CD4-positive, alpha-beta T cell (primary cell): ENCODE measurements around the gene MLIP. TPM values are rescaled to one million over a fixed set of nuclear protein-coding genes. Genes with fewer than 3 reads are reported as not detected.

Source experiments
- ATAC-seq: fragments of 200-7000 bp; cut with Tn5 transposase; one replicate; pipeline ENCODE4 v1.10.0; 2022; ENCODE audit warnings: mild to moderate bottlenecking; ENCODE audit not compliant: poor library complexity
- CTCF ChIA-PET: fragments of 350-600 bp; sonication (Branson Sonifier 250); formaldehyde crosslinking; loops from one replicate; lab custom pipeline; 2021; ENCODE audit warnings: antibody characterized with exemption, inconsistent platforms; lab: Charles Lee
- POLR2A ChIA-PET: fragments of 350-600 bp; sonication (Branson Sonifier 250); formaldehyde crosslinking; loops from one replicate; lab custom pipeline; 2021; ENCODE audit warnings: antibody characterized with exemption, inconsistent platforms; lab: Charles Lee
- DNase-seq, 14 experiments: peaks; one replicate each; pipeline ENCODE4 v3.0.0-alpha.2; 2013 to 2020; ENCODE audit warnings: mixed read lengths in 2 of 14
- H3K27ac ChIP-seq, 2 donors: one replicate each; pipeline versions ENCODE4 v1.5.1 to v1.7.0; 2013; ENCODE audit warnings: low read length in 2 of 2, low read depth in 1 of 2, mild to moderate bottlenecking in 1 of 2
- H3K27me3 ChIP-seq, 2 experiments: 1 replicate in 1 of 2; 2 replicates in 1 of 2; pipeline versions ENCODE4 v1.6.1 to v1.7.0; 2013; ENCODE audit warnings: low read length in 2 of 2, control low read depth in 1 of 2, mild to moderate bottlenecking in 1 of 2, moderate library complexity in 1 of 2; ENCODE audit not compliant: insufficient read depth in 2 of 2, control insufficient read depth in 1 of 2
- H3K36me3 ChIP-seq: one replicate; pipeline ENCODE4 v1.6.1; 2013; ENCODE audit warnings: low read length, control low read depth; ENCODE audit not compliant: insufficient read depth
- H3K4me1 ChIP-seq: one replicate; pipeline ENCODE4 v1.6.1; 2013; ENCODE audit warnings: low read length, control low read depth; ENCODE audit not compliant: insufficient read depth
- H3K4me3 ChIP-seq: one replicate; pipeline ENCODE4 v1.5.1; 2013; ENCODE audit warnings: mild to moderate bottlenecking, low read length, moderate library complexity
- H3K9me3 ChIP-seq, 2 experiments: 1 replicate in 1 of 2; 2 replicates in 1 of 2; pipeline versions ENCODE4 v1.6.1 to v1.7.0; 2013; ENCODE audit warnings: low read length in 2 of 2, mild to moderate bottlenecking in 2 of 2, control low read depth in 1 of 2, moderate library complexity in 1 of 2; ENCODE audit not compliant: control insufficient read depth in 1 of 2, insufficient read depth in 1 of 2
- H3K27ac Mint-ChIP-seq: one replicate; pipeline ENCODE4 v1.8.0; 2020; ENCODE audit warnings: mixed read lengths
- H3K27me3 Mint-ChIP-seq: one replicate; pipeline ENCODE4 v1.8.0; 2021; ENCODE audit warnings: mixed read lengths
- H3K36me3 Mint-ChIP-seq: one replicate; pipeline ENCODE4 v1.8.0; 2021; ENCODE audit warnings: low read depth, mixed read lengths
- H3K4me1 Mint-ChIP-seq: one replicate; pipeline ENCODE4 v1.8.0; 2021; ENCODE audit warnings: low read depth, mixed read lengths
- H3K4me3 Mint-ChIP-seq: one replicate; pipeline ENCODE4 v1.8.0; 2020; ENCODE audit warnings: mild to moderate bottlenecking, mixed read lengths
- H3K9me3 Mint-ChIP-seq: one replicate; pipeline ENCODE4 v1.8.0; 2020; ENCODE audit warnings: mixed read lengths
- intact Hi-C, 2 experiments: fragments of 100-400 bp; cut with DNase I in 1 of 2; cut with micrococcal nuclease in 1 of 2; formaldehyde crosslinking; loops; one replicate each; pipeline versions ENCODE4 v1.15.1 to v1.9.0; 2023 to 2025; cut with DNase I, micrococcal nuclease
- total RNA-seq, 174 experiments: library from RNA in 2 of 174; stranded (reverse) in 2 of 174; gene quantifications; one replicate each; pipeline ENCODE4 v1.2.3 and lab custom pipeline; 2021 to 2026
- TF ChIP-seq, protein P1 (sequence below): fragments of 200-600 bp; IDR thresholded peaks from one replicate; pipeline ENCODE4 v1.8.0; 2022; ENCODE audit warnings: antibody characterized with exemption, mild to moderate bottlenecking

Gene MLIP
- total RNA-seq, 2 experiments from 2014 or later, result not detected

DNA sequence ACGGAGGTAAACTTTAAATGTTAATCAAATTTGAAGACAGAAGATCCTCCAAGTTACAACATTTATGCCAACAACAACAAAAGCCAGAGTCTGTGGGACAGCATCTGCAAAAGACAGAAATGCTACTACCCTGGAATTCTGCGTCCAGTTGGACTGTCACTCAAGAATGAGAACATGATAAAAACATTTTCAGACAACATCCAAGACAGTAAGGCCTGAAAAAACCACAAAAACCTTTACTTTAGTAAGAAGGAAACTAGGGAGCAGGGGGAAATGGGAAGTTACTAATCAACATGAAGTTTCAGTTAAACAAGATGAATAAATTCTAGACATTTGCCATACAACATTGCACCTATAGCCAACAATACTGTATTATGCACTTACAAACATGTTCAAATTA lies 77.6 kb downstream of the MLIP start:
- Histone ChIP-seq H3K9me3 (no peaks in the 10 kb centered on the region), H3K27me3 (no peaks in the 10 kb centered on the region), H3K36me3 (no peaks in the 10 kb centered on the region), H3K4me1 (no peaks in the 10 kb centered on the region), H3K27ac (no peak overlapping the region), H3K4me3 (no peak overlapping the region)
- POLR2A ChIA-PET, result no interaction called here
- ATAC-seq (no peak), DNase-seq (no peak)
- Mint-ChIP-seq H3K36me3 (no peaks in the 10 kb centered on the region), H3K4me3 (no peak overlapping the region), H3K27me3 (no peaks in the 10 kb centered on the region), H3K4me1 (no peaks in the 10 kb centered on the region), H3K9me3 (peaks cover 3% of the 10 kb centered on the region), H3K27ac (no peak overlapping the region)
- intact Hi-C loops, result no loop called here
- CTCF ChIA-PET, result no interaction called here
- TF ChIP-seq, protein P1, sequence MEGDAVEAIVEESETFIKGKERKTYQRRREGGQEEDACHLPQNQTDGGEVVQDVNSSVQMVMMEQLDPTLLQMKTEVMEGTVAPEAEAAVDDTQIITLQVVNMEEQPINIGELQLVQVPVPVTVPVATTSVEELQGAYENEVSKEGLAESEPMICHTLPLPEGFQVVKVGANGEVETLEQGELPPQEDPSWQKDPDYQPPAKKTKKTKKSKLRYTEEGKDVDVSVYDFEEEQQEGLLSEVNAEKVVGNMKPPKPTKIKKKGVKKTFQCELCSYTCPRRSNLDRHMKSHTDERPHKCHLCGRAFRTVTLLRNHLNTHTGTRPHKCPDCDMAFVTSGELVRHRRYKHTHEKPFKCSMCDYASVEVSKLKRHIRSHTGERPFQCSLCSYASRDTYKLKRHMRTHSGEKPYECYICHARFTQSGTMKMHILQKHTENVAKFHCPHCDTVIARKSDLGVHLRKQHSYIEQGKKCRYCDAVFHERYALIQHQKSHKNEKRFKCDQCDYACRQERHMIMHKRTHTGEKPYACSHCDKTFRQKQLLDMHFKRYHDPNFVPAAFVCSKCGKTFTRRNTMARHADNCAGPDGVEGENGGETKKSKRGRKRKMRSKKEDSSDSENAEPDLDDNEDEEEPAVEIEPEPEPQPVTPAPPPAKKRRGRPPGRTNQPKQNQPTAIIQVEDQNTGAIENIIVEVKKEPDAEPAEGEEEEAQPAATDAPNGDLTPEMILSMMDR, result no peak

DNA sequence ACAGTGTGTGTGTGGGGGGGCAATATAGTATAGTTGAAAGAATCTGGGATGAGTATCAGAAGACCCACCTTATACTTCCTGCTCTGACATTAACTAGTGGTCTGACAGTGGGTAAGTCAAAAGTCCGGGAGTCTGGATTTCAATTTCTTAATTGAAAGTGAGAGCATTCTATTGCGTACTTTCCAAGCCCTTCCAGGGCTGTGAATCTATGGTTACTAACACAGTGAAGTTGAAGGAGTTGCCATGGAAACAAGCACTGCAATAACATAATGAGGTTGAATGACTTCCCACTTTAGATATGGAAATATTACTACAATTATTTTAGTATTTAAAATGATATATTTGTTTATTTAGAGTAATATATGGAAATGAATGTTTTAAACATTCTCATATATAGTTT lies 80.2 kb downstream of the MLIP start:
- Histone ChIP-seq H3K4me3 (no peak overlapping the region), H3K27ac (no peak overlapping the region), H3K9me3 (no peaks in the 10 kb centered on the region), H3K36me3 (no peaks in the 10 kb centered on the region), H3K4me1 (no peaks in the 10 kb centered on the region), H3K27me3 (no peaks in the 10 kb centered on the region)
- intact Hi-C loops, result no loop called here
- ChIA-PET POLR2A (no interaction called here), CTCF (no interaction called here)
- peak in 2 of 14 experiments; percentile 18 to 25 for DNase-seq
- H3K27ac Mint-ChIP-seq, result no peak overlapping the region
- ATAC-seq, result no peak
- no peaks in the 10 kb centered on the region for H3K9me3 Mint-ChIP-seq
- no peaks in the 10 kb centered on the region for H3K36me3 Mint-ChIP-seq
- TF ChIP-seq, protein P1, result no peak
- H3K4me1 Mint-ChIP-seq, result no peaks in the 10 kb centered on the region
- H3K4me3 Mint-ChIP-seq, result no peak overlapping the region
- H3K27me3 Mint-ChIP-seq, result no peaks in the 10 kb centered on the region

DNA sequence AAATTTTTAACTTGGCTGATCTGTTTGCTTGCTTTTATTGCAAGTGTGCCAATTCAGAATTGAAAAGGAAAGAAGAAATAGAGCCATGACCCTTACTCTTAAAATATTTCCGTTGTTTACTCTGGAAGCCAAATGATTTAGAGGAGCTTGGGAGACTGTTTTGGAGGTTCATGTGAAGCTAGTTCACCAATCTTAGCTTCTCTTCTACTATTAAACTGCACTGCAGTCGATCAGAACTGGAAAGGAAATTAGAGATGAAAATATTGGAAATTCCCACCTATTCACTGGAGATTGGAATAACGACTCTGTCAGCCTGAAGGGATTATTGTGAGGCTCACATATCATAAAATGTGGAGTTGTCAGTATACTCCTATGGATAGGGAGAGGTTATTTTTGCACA lies 81.8 kb downstream of the MLIP start:
- Mint-ChIP-seq H3K36me3 (no peaks in the 10 kb centered on the region), H3K4me1 (no peaks in the 10 kb centered on the region), H3K4me3 (no peak overlapping the region), H3K27ac (no peak overlapping the region), H3K27me3 (no peaks in the 10 kb centered on the region), H3K9me3 (no peaks in the 10 kb centered on the region)
- intact Hi-C loops, result no loop called here
- DNase-seq, result no peak
- Histone ChIP-seq H3K9me3 (no peaks in the 10 kb centered on the region), H3K27me3 (no peaks in the 10 kb centered on the region), H3K27ac (no peak overlapping the region), H3K4me1 (no peaks in the 10 kb centered on the region), H3K36me3 (no peaks in the 10 kb centered on the region), H3K4me3 (no peak overlapping the region)
- ChIA-PET POLR2A (no interaction called here), CTCF (no interaction called here)
- no peak for ATAC-seq
- TF ChIP-seq, protein P1, result no peak
